Measurements from ENCODE around the gene MYH11.
"Not testable (repeated sequence)": the region's sequence is repeated elsewhere in the genome, so short reads cannot be mapped to it uniquely, and the experiment has no call there.

MYH11 gene

GRCh38 chr16:15839204-15839603 is 17.6 kb downstream of the MYH11 start:
- DNase-seq (ENCODE audit: low read depth), result not testable (repeated sequence)

DNA sequence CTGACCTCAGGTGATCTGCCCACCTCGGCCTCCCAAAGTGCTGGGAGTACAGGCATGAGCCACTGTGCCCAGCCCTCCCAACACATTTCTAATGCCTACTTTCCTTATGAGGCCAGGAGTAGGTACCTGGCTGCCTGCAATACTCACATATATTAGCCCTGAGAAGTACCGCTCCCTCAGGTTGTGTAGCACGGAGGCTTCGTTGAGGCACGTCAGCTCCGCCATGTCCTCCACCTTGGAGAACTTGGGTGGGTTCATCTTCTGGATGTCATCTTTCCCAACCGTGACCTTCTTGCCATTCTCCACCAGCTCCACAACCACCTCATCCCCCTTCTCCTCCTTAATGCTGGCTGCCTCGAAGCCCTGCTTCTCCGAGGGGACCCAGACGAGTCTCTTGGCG is 19.1 kb downstream of the MYH11 start:
- DNase-seq (ENCODE audit: low read depth), result no peak

- no peak for DNase-seq (ENCODE audit: low read depth)
Observed at GRCh38 chr16:15836965-15837611, 19.7 kb downstream of the MYH11 start.

- DNase-seq (ENCODE audit: low read depth), result no peak
Observed at GRCh38 chr16:15836074-15836473, 20.8 kb downstream of the MYH11 start.

DNA sequence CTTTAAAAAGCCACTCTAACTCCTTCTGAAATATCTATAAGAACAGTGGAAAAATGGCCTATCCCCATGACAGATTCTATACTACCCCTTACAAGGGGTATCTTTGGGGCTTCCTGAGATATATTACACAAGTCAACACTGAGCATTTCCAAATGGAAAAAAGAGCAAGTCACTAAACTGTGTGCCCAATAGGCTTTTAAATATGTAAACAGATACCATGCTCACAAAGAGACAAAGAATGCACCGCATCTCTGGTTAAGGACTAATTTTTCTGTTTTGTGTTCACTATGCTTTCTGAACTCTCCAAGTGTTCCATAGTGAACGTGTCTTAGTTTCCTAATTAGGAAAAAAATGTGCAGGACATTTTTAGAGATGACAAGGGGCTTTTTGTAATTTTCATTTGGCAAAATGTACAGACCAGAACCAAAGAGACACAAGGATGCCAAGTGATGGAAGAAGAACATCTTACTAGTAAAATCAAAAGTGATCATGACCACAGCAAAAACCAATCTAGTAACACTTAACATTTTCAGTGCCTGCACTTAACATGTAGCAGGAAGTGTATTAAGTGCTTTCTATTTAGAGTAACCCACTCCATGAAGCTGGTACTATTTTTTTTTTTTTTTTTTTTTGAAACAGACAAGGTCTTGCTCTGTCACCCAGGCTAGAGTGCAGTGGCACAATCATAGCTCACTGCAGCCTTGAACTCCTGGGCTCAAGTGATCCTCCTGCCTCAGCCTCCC is 21.5 kb downstream of the MYH11 start:
- DNase-seq (ENCODE audit: low read depth), result no peak

DNA sequence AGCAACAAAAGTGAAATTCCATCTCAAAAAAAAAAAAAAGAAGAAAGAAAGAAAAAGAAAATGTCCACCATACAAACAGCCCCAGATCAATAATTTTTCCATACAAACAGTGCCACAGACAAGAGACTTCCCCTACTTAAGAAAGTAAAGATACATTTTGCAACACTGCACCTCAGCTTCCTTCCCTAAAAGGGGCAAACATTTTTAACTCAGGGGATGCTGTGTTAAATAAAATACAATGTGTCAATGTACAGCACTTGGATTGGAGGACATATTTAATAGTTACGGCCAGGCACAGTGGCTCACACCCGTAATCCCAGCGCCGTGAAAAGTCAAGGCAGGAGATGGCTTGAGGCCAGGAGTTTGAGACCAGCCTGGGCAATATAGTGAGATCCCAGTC is 22.3 kb downstream of the MYH11 start:
- DNase-seq (ENCODE audit: low read depth), result no peak

GRCh38 chr16:15833541-15833940 is 23.3 kb downstream of the MYH11 start:
- DNase-seq (ENCODE audit: low read depth), result no peak

DNA sequence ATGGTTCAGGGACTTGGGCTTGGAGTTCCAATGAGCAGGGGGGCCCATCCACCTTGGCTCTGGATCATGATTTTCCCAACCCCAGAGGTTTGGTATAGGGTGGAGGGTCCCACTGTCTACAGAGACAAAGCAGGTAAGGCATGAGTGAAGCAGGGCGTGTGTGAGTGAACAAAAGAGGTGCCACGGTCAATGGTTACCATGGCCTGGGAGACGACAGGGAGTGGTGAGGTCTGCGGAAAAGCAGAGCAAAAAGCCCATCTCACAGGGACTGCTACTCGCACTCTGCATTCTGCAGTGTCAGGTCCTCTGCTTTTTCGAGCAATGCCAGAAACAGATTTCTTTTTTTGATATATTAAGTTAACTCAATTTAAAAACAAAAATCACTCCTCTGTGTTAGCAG is 24.6 kb downstream of the MYH11 start:
- DNase-seq (ENCODE audit: low read depth), result no peak

- DNase-seq (ENCODE audit: low read depth), result no peak
Observed at GRCh38 chr16:15830832-15831451, 25.9 kb downstream of the MYH11 start.

DNA sequence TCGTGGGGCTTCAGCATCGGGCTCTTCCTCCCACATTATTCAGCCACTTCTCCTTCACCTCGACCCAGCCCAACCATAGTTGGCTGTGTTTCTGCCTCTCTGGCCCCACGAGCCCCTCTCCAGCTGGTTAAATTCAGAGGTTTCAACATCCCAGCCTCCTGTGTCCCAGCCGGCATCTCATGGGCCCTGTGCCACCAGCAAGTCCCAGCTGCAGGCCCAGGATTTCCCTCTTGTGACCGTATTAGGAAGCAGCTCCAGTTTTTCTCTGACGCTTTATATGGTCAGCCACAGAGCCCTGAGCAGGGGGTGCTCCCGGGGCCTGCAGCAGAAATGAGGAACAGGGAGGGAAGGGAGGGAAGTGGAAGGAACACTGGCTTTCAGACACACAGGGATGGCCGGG is 27.4 kb downstream of the MYH11 start:
- DNase-seq (ENCODE audit: low read depth), result no peak

DNA sequence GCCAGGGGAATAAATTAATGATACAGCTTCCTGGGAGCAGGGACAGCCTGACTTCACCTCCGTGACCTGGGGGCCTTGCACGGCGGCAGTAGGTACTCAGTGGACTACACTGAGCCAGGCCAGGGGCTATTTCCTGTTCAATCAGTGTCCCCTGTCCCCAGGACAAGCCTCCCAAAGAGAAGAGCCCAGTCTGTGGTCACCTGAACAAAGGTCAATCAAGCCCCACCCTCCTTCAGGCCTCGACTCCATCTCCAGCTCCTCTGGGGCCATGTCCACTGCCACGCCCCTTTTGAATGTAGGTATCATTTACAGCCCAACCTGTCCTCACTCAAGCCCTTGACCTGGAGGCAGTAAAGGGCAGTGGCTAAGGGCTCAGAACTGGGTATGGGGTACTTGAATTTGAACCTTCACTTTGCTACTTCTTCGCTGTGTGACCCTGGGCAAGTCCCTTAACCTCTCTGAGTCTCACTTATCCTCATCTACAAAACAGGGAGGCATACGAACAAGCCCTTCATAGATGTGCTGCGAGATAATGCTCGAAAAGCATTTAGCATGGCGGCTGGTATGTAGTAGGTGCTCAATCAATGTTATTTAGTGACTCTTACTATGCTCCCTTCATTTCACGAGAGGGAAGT is 29.0 kb downstream of the MYH11 start:
- no peak for DNase-seq (ENCODE audit: low read depth)

DNA sequence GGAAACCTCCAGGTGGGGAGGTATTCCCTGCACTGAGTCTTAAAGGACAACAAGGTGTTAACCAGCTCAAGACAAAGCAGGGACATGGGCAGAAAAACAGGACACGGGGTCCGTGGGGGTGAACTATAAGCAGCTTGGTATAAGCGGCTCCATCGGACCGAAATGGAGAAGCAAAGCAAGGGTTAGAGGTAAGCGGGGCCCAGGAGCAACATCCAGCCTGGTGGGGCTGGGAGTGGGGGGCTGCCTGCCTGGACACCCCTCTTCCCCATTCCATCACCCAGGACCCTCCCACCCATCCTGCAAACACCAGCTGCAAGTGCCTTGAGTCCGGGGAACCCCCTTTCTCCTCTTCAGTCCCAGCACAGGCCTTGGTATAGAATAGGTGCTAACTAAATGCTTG is 29.5 kb downstream of the MYH11 start:
- no peak for DNase-seq (ENCODE audit: low read depth)

- no peak for DNase-seq (ENCODE audit: low read depth)
Observed at GRCh38 chr16:15825750-15826305, 31.0 kb downstream of the MYH11 start.

GRCh38 chr16:15822957-15823356 is 33.9 kb downstream of the MYH11 start:
- DNase-seq (ENCODE audit: low read depth), result no peak

DNA sequence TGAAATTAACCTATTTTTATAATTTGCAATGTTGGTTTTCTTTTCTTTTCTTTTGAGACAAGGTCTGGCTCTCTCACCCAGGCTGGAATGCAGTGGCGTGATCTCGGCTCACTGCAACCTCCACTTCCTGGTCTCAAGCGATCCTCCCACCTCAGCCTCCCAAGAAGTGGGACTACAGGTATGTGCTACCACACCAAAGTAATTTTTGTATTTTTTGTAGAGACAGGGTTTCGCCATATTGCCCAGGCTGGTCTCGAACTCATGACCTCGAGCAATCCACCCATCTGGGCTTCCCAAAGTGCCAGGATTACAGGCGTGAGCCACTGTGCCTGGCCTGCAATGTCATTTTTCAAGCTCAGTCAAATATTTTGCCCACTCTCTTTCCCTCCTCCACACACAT is 36.0 kb downstream of the MYH11 start:
- DNase-seq (ENCODE audit: low read depth), result no peak

- no peak for DNase-seq (ENCODE audit: low read depth)
Observed at GRCh38 chr16:15819046-15819445, 37.8 kb downstream of the MYH11 start.

GRCh38 chr16:15817446-15817845 is 39.4 kb downstream of the MYH11 start:
- DNase-seq (ENCODE audit: low read depth), result no peak

- no peak for DNase-seq (ENCODE audit: low read depth)
Observed at GRCh38 chr16:15816228-15816627, 40.6 kb downstream of the MYH11 start.

DNA sequence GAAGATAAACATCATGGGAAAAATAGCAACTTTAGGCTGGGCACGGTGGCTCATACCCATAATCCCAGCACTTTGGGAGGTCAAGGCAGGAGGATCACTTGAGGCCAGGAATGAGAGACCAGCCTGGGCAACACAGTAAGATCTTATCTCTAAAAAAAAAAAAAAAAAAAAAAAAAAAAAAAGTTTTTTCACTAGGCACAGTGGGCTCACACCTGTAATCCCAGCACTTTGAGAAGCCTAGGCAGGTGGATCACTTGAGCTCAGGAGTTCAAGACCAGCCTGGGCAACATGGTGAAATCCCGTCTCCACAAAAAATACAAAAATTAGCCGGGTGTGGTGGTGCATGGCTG is 44.5 kb downstream of the MYH11 start:
- DNase-seq (ENCODE audit: low read depth), result not testable (repeated sequence)

GRCh38 chr16:15811481-15812400 is 45.1 kb downstream of the MYH11 start:
- DNase-seq (ENCODE audit: low read depth), result no peak

DNA sequence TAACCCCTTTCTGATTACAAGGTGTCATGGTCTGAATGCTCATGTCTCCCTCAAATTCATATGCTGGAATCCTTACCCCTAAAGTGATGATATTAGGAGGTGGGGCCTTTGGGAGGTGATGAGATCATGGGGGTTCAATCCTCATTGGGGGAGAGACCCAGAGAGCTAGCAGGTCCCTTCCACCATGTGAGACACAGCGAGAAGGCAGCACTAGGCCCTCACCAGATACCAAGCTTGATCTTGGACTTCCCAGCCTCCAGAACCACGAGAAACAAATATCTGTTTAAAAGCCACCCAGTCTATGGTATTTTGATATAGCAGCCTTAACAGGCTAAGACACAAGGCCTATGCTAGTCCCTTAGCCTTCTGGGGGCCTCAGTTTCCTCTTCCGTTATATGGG is 45.9 kb downstream of the MYH11 start:
- no peak for DNase-seq (ENCODE audit: low read depth)

DNA sequence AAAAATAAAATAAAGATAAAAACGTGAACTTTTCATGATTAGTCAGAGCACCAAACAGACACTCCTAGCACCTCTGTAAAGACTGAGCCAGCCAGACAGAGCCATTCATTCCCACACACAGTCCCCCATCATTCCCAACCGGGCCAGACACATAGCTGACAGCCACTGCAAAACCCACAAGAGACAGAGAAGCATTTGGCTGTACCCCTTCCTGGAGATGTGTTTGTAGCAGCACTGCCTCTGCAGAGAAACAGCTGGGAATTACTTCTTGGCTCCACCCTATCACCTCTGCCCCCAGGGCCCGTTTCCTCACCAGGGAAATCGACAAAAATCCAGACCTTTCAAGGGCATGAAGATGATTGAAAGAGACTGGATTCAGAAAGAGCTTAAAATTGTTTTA is 46.4 kb downstream of the MYH11 start:
- no peak for DNase-seq (ENCODE audit: low read depth)

Measured in T follicular helper cell (primary cell).